ENCODE measurements around the gene MRPS5.

Gene MRPS5

GRCh38 chr2:95061601-95062183 is 59.9 kb downstream of the MRPS5 start:
- DNase-seq (ENCODE audit: low read depth in 2 of 2, low spot score in 1 of 2) = no peak

GRCh38 chr2:95061119-95061512 is 60.5 kb downstream of the MRPS5 start:
- no peak for DNase-seq (ENCODE audit: low read depth in 2 of 2, low spot score in 1 of 2)

GRCh38 chr2:95060446-95061118 is 61.0 kb downstream of the MRPS5 start:
- DNase-seq (ENCODE audit: low read depth in 2 of 2, low spot score in 1 of 2) = no peak

DNA sequence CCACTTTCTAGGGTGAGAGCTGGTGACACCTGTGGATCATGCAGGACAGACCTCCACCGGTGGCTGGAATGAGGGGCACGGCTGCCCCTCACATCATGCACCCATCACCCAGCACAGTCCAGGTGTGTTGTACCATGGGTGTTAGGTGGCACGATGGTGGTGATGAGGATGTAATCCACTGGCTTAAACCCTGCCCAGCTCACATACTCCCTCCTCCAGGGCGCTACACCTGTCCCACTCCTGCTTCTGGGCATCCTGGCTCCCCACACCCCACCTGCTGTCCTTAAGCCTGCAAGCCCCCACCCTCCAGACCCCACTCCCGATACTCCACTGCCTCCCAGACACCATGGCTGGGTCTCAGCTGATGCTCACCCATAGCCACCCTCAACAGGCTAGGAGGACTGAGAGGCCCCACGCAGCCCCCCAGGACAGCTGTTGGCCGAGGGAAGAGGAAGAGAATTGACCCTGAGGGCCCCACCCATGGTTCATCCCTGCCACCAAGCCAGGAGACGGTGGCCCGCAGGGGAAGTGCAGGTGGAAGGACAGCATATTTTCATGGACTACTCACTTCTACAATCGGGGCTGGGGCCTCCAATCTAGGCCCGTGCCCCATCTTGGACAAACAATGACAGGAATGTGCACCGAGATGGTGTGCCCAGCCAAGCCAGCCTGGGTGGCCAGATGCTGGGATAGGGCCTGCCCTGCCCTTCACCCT is 61.8 kb downstream of the MRPS5 start:
- DNase-seq (ENCODE audit: low read depth in 2 of 2, low spot score in 1 of 2) = no peak

DNA sequence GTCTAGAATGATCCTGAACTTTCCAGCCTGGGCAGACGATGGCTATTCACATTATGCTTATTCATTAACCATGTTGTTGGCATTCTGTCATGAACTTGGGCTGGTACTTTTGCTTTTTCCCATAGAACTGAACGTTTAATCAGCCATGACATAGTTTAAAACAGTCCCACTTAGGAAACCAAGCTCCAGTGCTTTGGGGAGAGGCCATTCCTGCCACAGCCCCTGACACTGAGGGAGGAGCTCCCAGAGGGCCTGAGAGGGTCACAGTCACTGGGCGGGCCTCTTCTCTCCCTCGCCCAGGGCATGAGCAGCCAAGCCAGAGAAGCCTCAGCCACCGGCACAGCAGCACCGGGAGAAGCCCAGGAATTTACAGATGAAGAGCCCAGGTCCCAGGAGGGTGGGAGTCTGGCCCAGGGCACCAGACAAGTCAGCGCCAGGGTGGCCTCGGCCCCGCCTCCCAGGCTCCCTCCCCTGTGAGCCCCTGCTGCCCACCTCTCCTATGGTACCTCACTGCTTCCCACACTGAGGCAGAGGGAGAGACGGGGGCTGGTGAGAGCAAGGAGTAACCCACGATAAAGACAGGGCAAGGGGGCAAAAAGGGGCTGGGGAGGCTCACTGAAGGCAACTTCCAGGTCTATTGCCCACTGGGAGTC is 62.5 kb downstream of the MRPS5 start:
- no peak for DNase-seq (ENCODE audit: low read depth in 2 of 2, low spot score in 1 of 2)

GRCh38 chr2:95058466-95058988 is 63.1 kb downstream of the MRPS5 start:
- DNase-seq (ENCODE audit: low read depth in 2 of 2, low spot score in 1 of 2) = no peak

DNA sequence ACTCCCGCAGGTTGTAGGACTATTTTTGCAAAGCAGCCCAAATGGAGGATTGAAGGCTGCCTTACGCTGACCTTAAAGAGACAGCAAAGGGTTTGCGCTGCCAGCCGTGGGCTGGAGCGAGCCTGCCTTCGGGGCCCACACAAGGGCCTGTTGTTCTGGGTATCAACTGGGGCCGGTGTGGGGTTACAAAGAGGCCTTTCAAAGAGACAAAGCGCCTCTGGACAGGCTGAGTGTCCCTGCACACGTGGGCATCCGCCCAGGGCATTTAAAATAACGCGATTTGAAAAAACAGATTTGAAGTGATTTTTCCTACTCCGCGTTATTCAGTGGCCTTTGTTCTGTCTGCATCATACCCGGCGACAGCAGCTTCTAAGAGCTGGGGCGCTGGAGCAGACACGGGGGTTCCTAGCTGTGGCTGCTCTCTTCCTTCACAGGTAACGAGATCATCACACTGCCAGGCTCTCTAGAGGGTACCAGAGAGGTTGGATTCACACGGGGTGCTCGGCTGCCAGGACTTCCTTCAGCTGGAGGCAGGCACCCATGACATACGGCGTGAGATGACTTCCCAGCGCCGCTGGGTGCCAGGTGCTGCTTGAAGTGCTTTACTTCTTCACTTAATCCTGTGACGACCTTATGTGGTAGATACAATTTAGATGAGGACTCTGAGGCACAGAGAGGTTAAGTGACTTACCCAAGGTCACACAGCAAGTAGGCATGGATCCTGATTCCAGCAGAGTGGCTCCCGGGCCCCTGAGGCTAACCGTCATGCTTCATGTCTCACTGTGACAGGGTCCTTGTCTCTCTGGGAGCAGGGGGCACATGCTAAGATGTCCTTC is 63.9 kb downstream of the MRPS5 start:
- DNase-seq (ENCODE audit: low read depth in 2 of 2, low spot score in 1 of 2) = no peak

- no peak for DNase-seq (ENCODE audit: low read depth in 2 of 2, low spot score in 1 of 2)
Observed at GRCh38 chr2:95056461-95057459, 64.8 kb downstream of the MRPS5 start.

- no peak for DNase-seq (ENCODE audit: low read depth in 2 of 2, low spot score in 1 of 2)
Observed at GRCh38 chr2:95056044-95056443, 65.6 kb downstream of the MRPS5 start.

- no peak for DNase-seq (ENCODE audit: low read depth in 2 of 2, low spot score in 1 of 2)
Observed at GRCh38 chr2:95055262-95055661, 66.3 kb downstream of the MRPS5 start.

GRCh38 chr2:95054016-95054415 is 67.6 kb downstream of the MRPS5 start:
- DNase-seq (ENCODE audit: low read depth in 2 of 2, low spot score in 1 of 2) = no peak

DNA sequence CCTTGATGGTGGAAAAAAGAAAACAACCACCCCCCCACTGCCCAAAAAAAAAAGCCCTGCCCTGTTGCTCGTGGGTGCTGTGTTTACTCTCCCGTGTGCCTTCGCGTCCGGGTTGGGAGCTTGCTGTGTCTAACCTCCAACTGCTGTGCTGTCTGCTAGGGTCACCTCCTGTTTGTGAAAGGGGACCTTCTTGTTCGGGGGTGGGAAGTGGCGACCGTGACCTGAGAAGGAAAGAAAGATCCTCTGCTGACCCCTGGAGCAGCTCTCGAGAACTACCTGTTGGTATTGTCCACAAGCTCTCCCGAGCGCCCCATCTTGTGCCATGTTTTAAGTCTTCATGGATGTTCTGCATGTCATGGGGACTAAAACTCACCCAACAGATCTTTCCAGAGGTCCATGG is 68.1 kb downstream of the MRPS5 start:
- no peak for DNase-seq (ENCODE audit: low read depth in 2 of 2, low spot score in 1 of 2)

DNA sequence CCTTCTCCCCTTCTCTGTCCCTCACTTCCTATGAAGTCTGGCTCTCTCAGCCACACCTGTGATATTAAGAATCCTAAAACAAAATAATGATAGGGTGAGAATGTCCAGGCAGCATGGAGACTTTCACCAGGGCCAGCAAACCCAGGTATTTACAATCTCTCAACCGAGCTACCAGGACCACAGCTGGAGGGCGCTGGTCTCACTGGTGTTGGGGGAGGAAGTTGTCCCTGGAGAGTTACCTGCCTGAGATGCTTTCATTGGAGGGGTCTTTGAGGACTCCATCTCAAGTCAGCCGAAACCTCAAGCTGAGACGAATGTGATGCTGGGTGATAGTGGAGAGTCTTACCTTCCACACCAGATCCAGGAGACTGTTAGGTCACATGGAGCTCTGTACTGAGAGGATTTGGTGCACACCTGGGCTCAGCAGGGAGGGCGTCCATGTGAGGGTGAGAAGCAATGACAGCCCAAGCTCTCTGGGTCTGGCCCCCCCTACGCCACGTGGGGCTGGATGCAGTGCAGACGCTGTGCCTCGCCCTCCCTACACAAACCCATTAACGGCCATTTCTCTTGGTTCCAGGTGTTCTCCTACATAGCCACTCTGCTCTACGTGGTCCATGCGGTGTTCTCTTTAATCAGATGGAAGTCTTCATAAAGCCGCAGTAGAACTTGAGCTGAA is 68.7 kb downstream of the MRPS5 start:
- DNase-seq (ENCODE audit: low read depth in 2 of 2, low spot score in 1 of 2) = no peak

GRCh38 chr2:95052307-95052706 is 69.3 kb downstream of the MRPS5 start:
- DNase-seq (ENCODE audit: low read depth in 2 of 2, low spot score in 1 of 2) = no peak

- DNase-seq (ENCODE audit: low read depth in 2 of 2, low spot score in 1 of 2) = no peak
Observed at GRCh38 chr2:95051626-95052025, 70.0 kb downstream of the MRPS5 start.

DNA sequence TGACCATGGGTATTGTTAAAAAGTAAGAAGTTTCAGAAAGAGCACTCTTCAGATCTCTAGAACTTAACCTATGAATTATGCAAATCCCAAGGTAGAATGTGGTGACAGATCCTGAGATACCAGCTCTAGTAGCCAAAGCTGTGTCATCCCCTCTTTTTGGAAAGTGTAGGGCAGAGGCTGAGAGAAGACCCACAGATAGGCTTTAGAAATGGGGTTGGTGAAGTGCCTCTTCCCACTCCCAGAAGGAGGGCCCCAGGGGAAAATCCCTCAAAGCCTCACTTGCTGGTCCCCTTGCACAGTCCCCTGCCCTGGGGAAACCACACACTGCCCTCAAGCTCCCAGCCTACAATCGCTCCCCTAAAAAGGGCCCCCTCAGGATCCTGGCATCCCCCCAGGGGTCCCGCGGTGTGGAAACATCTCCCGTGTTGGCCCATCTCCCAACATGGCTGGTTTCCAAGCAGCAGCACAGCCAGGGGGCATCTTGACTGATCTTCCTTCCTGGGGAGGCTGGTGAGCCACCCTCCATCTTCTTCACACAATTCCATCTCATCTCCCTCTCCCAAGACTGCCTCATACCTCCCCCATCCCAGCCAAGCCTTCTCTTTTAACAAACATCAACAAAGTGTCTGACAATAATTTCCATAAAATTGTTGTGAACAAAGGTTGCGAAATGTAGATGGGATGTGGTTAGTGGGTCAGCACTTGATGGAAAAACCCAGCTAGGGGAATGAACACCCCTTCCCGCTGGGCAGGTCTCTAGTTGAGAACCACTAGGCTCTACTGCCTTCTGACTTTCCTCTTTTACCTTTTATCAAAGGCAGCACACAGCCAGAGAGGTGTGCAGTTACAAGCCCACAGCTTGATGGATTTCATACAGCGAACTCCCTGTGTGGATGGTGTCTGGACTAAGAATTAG is 71.0 kb downstream of the MRPS5 start:
- DNase-seq (ENCODE audit: low read depth in 2 of 2, low spot score in 1 of 2) = no peak

DNA sequence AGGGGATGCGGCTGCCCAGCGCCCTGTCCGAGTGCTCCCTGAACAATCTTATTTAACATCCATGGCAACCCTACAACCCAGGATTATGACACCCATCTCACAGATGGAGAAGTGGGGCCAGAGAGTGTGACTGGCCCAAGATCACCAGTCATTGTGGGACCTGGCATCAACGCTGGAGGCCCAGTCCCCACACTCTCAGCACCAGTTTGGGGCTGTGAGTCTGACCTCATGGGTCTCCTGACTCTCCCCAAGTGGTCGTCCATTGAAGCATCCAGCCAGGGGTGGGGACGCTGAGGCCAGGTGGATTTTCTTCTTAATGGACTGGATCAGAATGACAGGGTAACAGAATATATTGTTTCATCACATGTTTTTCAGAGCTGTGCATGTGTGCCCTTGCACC is 71.6 kb downstream of the MRPS5 start:
- no peak for DNase-seq (ENCODE audit: low read depth in 2 of 2, low spot score in 1 of 2)

GRCh38 chr2:95049683-95049955 is 72.0 kb downstream of the MRPS5 start:
- DNase-seq (ENCODE audit: low read depth in 2 of 2, low spot score in 1 of 2) = no peak

Measured in stimulated activated CD8-positive, alpha-beta memory T cell treated with anti-CD3 and anti-CD28 coated beads, Interleukin-4, amount 100 ng/mL, for 1 hour (primary cell).